H1 (cell line): ENCODE measurements around the gene LILRB2. TPM values are rescaled to one million over a fixed set of nuclear protein-coding genes. Genes with fewer than 3 reads are reported as not detected.

Experiments used
- SP4 ChIP-seq: IDR thresholded peaks from 2 replicates; pipeline ENCODE4 v1.6.1; 2012; ENCODE audit warnings: low read length, inconsistent platforms
- polyA plus RNA-seq, 7 experiments: library from polyadenylated mRNA; depleted of rRNA in 3 of 7; stranded (reverse) in 5 of 7; unstranded in 2 of 7; fragments of >200 nt in 5 of 7; fragments of 200-250 nt in 2 of 7; gene quantifications; 1 replicate in 5 of 7; 2 replicates in 1 of 7; 4 replicates in 1 of 7; pipeline versions ENCODE4 v1.2.1 to v1.2.3, GENCODE V29; 2011 to 2013; ENCODE audit warnings: missing spikeins in 2 of 7, mixed read lengths in 2 of 7
- total RNA-seq: library from RNA; stranded (reverse); fragmentation: NEBNext Ultra II Directional; extraction: Animal tissue kit (Norgen Biotek cat#: 25700); gene quantifications from 2 replicates; pipeline ENCODE4 v1.2.1, GENCODE V29; 2021
- TF ChIP-seq, protein P1 (sequence below): fragments of 300-600 bp; sonication (generic); IDR thresholded peaks from 2 replicates; pipeline ENCODE4 v1.7.1; 2012; ENCODE audit warnings: low read length, moderate library complexity, mild to moderate bottlenecking, inconsistent platforms; ENCODE audit not compliant: insufficient replicate concordance
- TF ChIP-seq, protein P2 (sequence below), 3 experiments: IDR thresholded peaks; 1 replicate in 2 of 3; 2 replicates in 1 of 3; pipeline versions ENCODE4 v1.5.1 to v1.6.1; 2011; ENCODE audit warnings: low read length in 3 of 3, mild to moderate bottlenecking in 3 of 3, inconsistent platforms in 2 of 3, low read depth in 1 of 3, moderate library complexity in 1 of 3; ENCODE audit not compliant: insufficient read depth in 1 of 3; ENCODE audit errors: control extremely low read depth in 1 of 3

LILRB2 gene
- total and polyA plus RNA-seq, 2 of the 8 experiments (the other 6 are each of a cell fraction or from before 2014, with no cell fraction given) = not detected

DNA sequence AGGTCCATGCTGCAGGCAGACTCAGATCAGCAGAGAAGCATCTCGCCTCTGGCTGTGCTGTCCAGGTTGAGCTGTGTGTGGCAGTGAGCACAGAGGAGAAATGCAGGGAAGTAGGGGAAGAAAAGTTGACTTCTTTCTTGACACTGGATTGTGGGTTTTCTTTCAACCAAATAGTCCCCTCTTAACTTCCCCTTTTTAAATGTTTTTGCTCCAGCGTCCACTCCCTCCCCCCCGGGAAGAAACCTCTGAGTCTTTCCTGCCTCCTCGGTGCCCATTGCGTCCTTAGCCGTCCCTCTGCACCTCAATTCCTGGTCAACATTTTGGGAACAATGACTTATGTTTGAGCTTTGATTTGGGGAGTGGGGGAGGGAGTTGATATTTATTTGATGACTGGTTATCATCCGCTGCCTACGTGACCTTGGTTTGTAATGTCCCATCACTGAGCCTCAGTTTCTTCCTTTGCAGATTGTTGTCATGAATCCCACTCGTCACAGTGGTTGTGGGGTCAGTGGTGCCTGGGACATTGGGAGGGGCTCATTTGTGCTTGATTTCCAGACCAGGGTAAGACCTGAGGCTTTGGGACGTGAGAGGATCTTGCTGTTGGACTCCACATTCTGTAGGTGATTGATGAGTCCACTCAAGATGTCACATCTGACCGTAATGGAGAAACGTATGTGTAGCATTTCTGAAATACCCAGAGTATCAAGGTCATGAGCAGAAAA lies at the start of gene LILRB2 (continued):
- TF ChIP-seq, protein P1, sequence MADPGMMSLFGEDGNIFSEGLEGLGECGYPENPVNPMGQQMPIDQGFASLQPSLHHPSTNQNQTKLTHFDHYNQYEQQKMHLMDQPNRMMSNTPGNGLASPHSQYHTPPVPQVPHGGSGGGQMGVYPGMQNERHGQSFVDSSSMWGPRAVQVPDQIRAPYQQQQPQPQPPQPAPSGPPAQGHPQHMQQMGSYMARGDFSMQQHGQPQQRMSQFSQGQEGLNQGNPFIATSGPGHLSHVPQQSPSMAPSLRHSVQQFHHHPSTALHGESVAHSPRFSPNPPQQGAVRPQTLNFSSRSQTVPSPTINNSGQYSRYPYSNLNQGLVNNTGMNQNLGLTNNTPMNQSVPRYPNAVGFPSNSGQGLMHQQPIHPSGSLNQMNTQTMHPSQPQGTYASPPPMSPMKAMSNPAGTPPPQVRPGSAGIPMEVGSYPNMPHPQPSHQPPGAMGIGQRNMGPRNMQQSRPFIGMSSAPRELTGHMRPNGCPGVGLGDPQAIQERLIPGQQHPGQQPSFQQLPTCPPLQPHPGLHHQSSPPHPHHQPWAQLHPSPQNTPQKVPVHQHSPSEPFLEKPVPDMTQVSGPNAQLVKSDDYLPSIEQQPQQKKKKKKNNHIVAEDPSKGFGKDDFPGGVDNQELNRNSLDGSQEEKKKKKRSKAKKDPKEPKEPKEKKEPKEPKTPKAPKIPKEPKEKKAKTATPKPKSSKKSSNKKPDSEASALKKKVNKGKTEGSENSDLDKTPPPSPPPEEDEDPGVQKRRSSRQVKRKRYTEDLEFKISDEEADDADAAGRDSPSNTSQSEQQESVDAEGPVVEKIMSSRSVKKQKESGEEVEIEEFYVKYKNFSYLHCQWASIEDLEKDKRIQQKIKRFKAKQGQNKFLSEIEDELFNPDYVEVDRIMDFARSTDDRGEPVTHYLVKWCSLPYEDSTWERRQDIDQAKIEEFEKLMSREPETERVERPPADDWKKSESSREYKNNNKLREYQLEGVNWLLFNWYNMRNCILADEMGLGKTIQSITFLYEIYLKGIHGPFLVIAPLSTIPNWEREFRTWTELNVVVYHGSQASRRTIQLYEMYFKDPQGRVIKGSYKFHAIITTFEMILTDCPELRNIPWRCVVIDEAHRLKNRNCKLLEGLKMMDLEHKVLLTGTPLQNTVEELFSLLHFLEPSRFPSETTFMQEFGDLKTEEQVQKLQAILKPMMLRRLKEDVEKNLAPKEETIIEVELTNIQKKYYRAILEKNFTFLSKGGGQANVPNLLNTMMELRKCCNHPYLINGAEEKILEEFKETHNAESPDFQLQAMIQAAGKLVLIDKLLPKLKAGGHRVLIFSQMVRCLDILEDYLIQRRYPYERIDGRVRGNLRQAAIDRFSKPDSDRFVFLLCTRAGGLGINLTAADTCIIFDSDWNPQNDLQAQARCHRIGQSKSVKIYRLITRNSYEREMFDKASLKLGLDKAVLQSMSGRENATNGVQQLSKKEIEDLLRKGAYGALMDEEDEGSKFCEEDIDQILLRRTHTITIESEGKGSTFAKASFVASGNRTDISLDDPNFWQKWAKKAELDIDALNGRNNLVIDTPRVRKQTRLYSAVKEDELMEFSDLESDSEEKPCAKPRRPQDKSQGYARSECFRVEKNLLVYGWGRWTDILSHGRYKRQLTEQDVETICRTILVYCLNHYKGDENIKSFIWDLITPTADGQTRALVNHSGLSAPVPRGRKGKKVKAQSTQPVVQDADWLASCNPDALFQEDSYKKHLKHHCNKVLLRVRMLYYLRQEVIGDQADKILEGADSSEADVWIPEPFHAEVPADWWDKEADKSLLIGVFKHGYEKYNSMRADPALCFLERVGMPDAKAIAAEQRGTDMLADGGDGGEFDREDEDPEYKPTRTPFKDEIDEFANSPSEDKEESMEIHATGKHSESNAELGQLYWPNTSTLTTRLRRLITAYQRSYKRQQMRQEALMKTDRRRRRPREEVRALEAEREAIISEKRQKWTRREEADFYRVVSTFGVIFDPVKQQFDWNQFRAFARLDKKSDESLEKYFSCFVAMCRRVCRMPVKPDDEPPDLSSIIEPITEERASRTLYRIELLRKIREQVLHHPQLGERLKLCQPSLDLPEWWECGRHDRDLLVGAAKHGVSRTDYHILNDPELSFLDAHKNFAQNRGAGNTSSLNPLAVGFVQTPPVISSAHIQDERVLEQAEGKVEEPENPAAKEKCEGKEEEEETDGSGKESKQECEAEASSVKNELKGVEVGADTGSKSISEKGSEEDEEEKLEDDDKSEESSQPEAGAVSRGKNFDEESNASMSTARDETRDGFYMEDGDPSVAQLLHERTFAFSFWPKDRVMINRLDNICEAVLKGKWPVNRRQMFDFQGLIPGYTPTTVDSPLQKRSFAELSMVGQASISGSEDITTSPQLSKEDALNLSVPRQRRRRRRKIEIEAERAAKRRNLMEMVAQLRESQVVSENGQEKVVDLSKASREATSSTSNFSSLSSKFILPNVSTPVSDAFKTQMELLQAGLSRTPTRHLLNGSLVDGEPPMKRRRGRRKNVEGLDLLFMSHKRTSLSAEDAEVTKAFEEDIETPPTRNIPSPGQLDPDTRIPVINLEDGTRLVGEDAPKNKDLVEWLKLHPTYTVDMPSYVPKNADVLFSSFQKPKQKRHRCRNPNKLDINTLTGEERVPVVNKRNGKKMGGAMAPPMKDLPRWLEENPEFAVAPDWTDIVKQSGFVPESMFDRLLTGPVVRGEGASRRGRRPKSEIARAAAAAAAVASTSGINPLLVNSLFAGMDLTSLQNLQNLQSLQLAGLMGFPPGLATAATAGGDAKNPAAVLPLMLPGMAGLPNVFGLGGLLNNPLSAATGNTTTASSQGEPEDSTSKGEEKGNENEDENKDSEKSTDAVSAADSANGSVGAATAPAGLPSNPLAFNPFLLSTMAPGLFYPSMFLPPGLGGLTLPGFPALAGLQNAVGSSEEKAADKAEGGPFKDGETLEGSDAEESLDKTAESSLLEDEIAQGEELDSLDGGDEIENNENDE = no peak
- TF ChIP-seq SP4 = no peak
- TF ChIP-seq, protein P2, sequence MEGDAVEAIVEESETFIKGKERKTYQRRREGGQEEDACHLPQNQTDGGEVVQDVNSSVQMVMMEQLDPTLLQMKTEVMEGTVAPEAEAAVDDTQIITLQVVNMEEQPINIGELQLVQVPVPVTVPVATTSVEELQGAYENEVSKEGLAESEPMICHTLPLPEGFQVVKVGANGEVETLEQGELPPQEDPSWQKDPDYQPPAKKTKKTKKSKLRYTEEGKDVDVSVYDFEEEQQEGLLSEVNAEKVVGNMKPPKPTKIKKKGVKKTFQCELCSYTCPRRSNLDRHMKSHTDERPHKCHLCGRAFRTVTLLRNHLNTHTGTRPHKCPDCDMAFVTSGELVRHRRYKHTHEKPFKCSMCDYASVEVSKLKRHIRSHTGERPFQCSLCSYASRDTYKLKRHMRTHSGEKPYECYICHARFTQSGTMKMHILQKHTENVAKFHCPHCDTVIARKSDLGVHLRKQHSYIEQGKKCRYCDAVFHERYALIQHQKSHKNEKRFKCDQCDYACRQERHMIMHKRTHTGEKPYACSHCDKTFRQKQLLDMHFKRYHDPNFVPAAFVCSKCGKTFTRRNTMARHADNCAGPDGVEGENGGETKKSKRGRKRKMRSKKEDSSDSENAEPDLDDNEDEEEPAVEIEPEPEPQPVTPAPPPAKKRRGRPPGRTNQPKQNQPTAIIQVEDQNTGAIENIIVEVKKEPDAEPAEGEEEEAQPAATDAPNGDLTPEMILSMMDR (IDR thresholded peaks at IDR 0.05; ENCODE audit: control extremely low read depth in 1 of 3, insufficient read depth in 1 of 3, low read depth in 1 of 3, low read length in 3 of 3) = no peak
